HepG2 (cell line): ENCODE data around the gene CACNA1G. TPM values are rescaled to one million over a fixed set of nuclear protein-coding genes. Genes with fewer than 3 reads are reported as not detected.

Source experiments
- ATAC-seq: fragments of 200-7000 bp; cut with Tn5 transposase; 3 replicates; pipeline ENCODE4 v1.9.1; 2020; ENCODE audit warnings: mild to moderate bottlenecking, moderate library complexity
- BruUV-seq: library from RNA; stranded (reverse); fragments of 400-500 nt; replicated peaks from 2 replicates; lab custom pipeline; 2021; lab: Mats Ljungman, UMichigan
- CTCF ChIA-PET: fragments of 300-600 bp; formaldehyde crosslinking; extraction: SDS; loops from one replicate; lab custom pipeline; 2021; ENCODE audit warnings: low total read pairs, inconsistent platforms, low intra/inter-chr PET ratio; lab: Yijun Ruan, JAX
- POLR2A ChIA-PET: fragments of 350-600 bp; sonication (Branson Sonifier 250); formaldehyde crosslinking; loops from one replicate; lab custom pipeline; 2020; ENCODE audit warnings: antibody characterized with exemption, inconsistent platforms; lab: Yijun Ruan, JAX
- DNase-seq: peaks from one replicate; pipeline ENCODE4 v3.0.0-alpha.2; 2015; ENCODE audit warnings: low spot score
- FAIRE-seq: peaks from 3 replicates; lab custom pipeline; 2011; peaks lifted over from hg19 to GRCh38; lab: Jason Lieb, UNC
- H2AFZ ChIP-seq: one replicate; pipeline ENCODE4 v1.6.1; 2011; ENCODE audit warnings: low read length, inconsistent platforms
- H3K27ac ChIP-seq: fragments of 300-600 bp; 3 replicates; pipeline ENCODE4 v1.8.0; 2011; ENCODE audit warnings: mixed run types, mild to moderate bottlenecking, mixed read lengths, low read length, inconsistent platforms; ENCODE audit not compliant: insufficient read depth; ENCODE audit errors: extremely low read length
- H3K27me3 ChIP-seq, 2 experiments: fragments of 200-600 bp in 1 of 2; 2 replicates in 1 of 2; 3 replicates in 1 of 2; pipeline versions ENCODE4 v1.6.0 to v1.8.0; 2011; ENCODE audit warnings: low read length in 2 of 2, mild to moderate bottlenecking in 2 of 2, moderate library complexity in 2 of 2, inconsistent platforms in 1 of 2; ENCODE audit not compliant: insufficient read depth in 2 of 2, control insufficient read depth in 1 of 2
- H3K36me3 ChIP-seq, 2 experiments: fragments of 200-600 bp in 1 of 2; replicated peaks in 1 of 2; 2 replicates in 1 of 2; 3 replicates in 1 of 2; pipeline versions ENCODE4 v1.5.1 to v1.8.0; 2011; ENCODE audit warnings: low read length in 2 of 2, inconsistent platforms in 1 of 2; ENCODE audit not compliant: insufficient read depth in 2 of 2, control insufficient read depth in 1 of 2
- H3K4me1 ChIP-seq: 2 replicates; pipeline ENCODE4 v1.5.1; 2012; ENCODE audit warnings: low read length, inconsistent platforms; ENCODE audit not compliant: insufficient read depth
- H3K4me2 ChIP-seq: 2 replicates; pipeline ENCODE4 v1.6.0; 2011; ENCODE audit warnings: low read depth, low read length, inconsistent platforms
- H3K4me3 ChIP-seq, 3 experiments: fragments of 200-600 bp in 1 of 3; sonication (generic), shearing (Covaris generic) in 1 of 3; replicated peaks in 1 of 3; 2 replicates each; pipeline ENCODE4 v1.5.1; 2011 to 2016; ENCODE audit warnings: low read length in 3 of 3, inconsistent platforms in 2 of 3, low read depth in 2 of 3, mild to moderate bottlenecking in 2 of 3, control low read depth in 1 of 3, mixed read lengths in 1 of 3; ENCODE audit not compliant: insufficient read depth in 1 of 3
- H3K79me2 ChIP-seq: one replicate; pipeline ENCODE4 v1.6.1; 2011; ENCODE audit warnings: low read length, inconsistent platforms; ENCODE audit not compliant: insufficient read depth
- H3K9ac ChIP-seq: 2 replicates; pipeline ENCODE4 v1.6.0; 2011; ENCODE audit warnings: mild to moderate bottlenecking, low read depth, low read length, inconsistent platforms; ENCODE audit not compliant: insufficient read depth
- H3K9me3 ChIP-seq: 2 replicates; pipeline ENCODE4 v1.5.1; 2012; ENCODE audit warnings: mild to moderate bottlenecking, low read length
- H4K20me1 ChIP-seq: 2 replicates; pipeline ENCODE4 v1.6.0; 2011; ENCODE audit warnings: inconsistent platforms, mild to moderate bottlenecking, low read length, moderate library complexity; ENCODE audit not compliant: insufficient read depth
- ATF7 ChIP-seq, 2 experiments: fragments of 450-650 bp in 1 of 2; sonication (generic) in 1 of 2; formaldehyde crosslinking in 1 of 2; IDR thresholded peaks; 2 replicates each; pipeline versions ENCODE4 v1.4.0 to v1.6.1; 2016 to 2020; ENCODE audit warnings: antibody characterized with exemption in 1 of 2, mild to moderate bottlenecking in 1 of 2, missing genetic modification reagents in 1 of 2
- FOSL2 ChIP-seq: sonication (generic); formaldehyde crosslinking; IDR thresholded peaks from 2 replicates; pipeline ENCODE4 v1.4.0; 2020; ENCODE audit warnings: missing genetic modification reagents
- HNF1A ChIP-seq, 2 experiments: sonication (generic) in 1 of 2; formaldehyde crosslinking in 1 of 2; IDR thresholded peaks; 2 replicates each; pipeline versions ENCODE4 v1.4.0 to v1.6.1; 2016 to 2020; ENCODE audit warnings: borderline replicate concordance in 1 of 2, low read depth in 1 of 2, mild to moderate bottlenecking in 1 of 2, missing genetic modification reagents in 1 of 2
- HOXD1 ChIP-seq: sonication (generic); formaldehyde crosslinking; IDR thresholded peaks from 2 replicates; pipeline ENCODE4 v1.5.0; 2020; ENCODE audit warnings: missing genetic modification reagents
- KLF15 ChIP-seq: sonication (generic); formaldehyde crosslinking; IDR thresholded peaks from 2 replicates; pipeline ENCODE4 v1.8.1; 2023; ENCODE audit warnings: borderline replicate concordance, mild to moderate bottlenecking, inconsistent platforms, missing genetic modification reagents, mixed read lengths
- ZBTB25 ChIP-seq: IDR thresholded peaks from 2 replicates; pipeline ENCODE4 v1.6.1; 2018; ENCODE audit warnings: missing genetic modification reagents
- ZBTB3 ChIP-seq: sonication (generic); formaldehyde crosslinking; IDR thresholded peaks from 2 replicates; pipeline ENCODE4 v1.4.0; 2020; ENCODE audit warnings: low read depth, mild to moderate bottlenecking, moderate library complexity, missing genetic modification reagents, borderline replicate concordance
- ZFP62 ChIP-seq: sonication (generic); formaldehyde crosslinking; IDR thresholded peaks from 2 replicates; pipeline ENCODE4 v1.4.0; 2020; ENCODE audit warnings: missing genetic modification reagents
- ZNF24 ChIP-seq: fragments of 450-650 bp; IDR thresholded peaks from 2 replicates; pipeline ENCODE4 v1.6.1; 2017; ENCODE audit warnings: antibody characterized with exemption, mild to moderate bottlenecking
- WGBS: methylation state at CpG from one replicate; pipeline ENCODE4 v1.1.6; 2017; ENCODE audit warnings: low lambda C conversion rate; 5-methylcytosine and 5-hydroxymethylcytosine counted together
- in situ Hi-C: cut with HindIII; loops from 2 replicates; pipeline ENCODE4 v1.10.0; 2017; ENCODE audit warnings: low pct_unique_long_range_greater_than_20kb; ENCODE audit not compliant: extremely low pct_ligation_motif_present
- intact Hi-C: fragments of 100-400 bp; cut with micrococcal nuclease; formaldehyde crosslinking; loops from one replicate; pipeline ENCODE4 v1.10.0; 2022; ENCODE audit not compliant: unreplicated experiment
- polyA plus RNA-seq, 8 experiments: library from polyadenylated mRNA; depleted of rRNA in 3 of 8; stranded (reverse) in 7 of 8; unstranded in 1 of 8; fragments of >200 nt; fragmentation: Illumina TruSeq in 4 of 8; extraction: Trizol in 4 of 8; gene quantifications; 2 replicates each; pipeline versions ENCODE4 v1.2.1 to v1.2.3, GENCODE V29; 2011 to 2016; ENCODE audit warnings: low read depth in 4 of 8, missing spikeins in 1 of 8, mixed read lengths in 1 of 8; ENCODE audit not compliant: insufficient read depth in 1 of 8
- total RNA-seq, 5 experiments: library from RNA; depleted of rRNA; stranded (reverse); fragments of >200 nt; fragmentation: Illumina TruSeq; extraction: Trizol; gene quantifications; 2 replicates each; pipeline ENCODE4 v1.2.3, GENCODE V29; 2016; ENCODE audit warnings: low read depth in 1 of 5
- TF ChIP-seq, protein P1 (sequence below): sonication (generic); formaldehyde crosslinking; IDR thresholded peaks from 2 replicates; pipeline ENCODE4 v1.5.0; 2020; ENCODE audit warnings: mild to moderate bottlenecking, missing genetic modification reagents

CACNA1G gene
- total and polyA plus RNA-seq, 2 of the 13 experiments (the other 11 are each of a cell fraction or from before 2014, with no cell fraction given): 0.02 TPM; not detected in 1

DNA sequence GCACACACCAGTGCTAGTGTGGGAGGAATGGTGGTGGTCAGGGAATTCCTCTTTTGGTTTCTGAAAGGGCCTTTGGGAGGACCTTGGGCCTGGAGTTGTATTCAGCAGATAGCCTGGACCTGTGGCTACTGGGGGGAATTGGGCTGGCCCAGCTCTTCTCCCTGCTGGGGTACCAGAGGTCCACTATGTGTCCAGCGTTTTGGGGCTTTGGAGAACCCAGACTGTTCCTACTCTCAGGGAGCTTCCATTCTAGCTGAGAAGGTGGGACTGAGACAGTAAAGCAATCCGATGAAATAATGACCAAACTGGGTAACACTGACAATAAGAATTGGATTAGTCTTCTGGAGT is 25.6 kb upstream of the CACNA1G start:
- BruUV-seq: no TSS peak
- Histone ChIP-seq H3K27ac (no peak overlapping the region), H3K9me3 (no peaks in the 10 kb centered on the region), H3K9ac (no peak overlapping the region), H3K27me3 (peaks cover 5 to 28% of the 10 kb centered on the region in 2 experiments; a peak in 4 of 5 replicates), H3K4me1 (peaks cover 77% of the 10 kb centered on the region), H3K4me2 (no peak overlapping the region), H2AFZ (no peak overlapping the region), H3K36me3 (no peaks in the 10 kb centered on the region), H3K4me3 (no peak overlapping the region), H3K79me2 (no peaks in the 10 kb centered on the region), H4K20me1 (no peaks in the 10 kb centered on the region)
- DNase-seq (no peak), ATAC-seq (no peak), FAIRE-seq (no peak)
- ChIA-PET CTCF (no interaction called here), POLR2A (no interaction called here)
- TF ChIP-seq, protein P1, sequence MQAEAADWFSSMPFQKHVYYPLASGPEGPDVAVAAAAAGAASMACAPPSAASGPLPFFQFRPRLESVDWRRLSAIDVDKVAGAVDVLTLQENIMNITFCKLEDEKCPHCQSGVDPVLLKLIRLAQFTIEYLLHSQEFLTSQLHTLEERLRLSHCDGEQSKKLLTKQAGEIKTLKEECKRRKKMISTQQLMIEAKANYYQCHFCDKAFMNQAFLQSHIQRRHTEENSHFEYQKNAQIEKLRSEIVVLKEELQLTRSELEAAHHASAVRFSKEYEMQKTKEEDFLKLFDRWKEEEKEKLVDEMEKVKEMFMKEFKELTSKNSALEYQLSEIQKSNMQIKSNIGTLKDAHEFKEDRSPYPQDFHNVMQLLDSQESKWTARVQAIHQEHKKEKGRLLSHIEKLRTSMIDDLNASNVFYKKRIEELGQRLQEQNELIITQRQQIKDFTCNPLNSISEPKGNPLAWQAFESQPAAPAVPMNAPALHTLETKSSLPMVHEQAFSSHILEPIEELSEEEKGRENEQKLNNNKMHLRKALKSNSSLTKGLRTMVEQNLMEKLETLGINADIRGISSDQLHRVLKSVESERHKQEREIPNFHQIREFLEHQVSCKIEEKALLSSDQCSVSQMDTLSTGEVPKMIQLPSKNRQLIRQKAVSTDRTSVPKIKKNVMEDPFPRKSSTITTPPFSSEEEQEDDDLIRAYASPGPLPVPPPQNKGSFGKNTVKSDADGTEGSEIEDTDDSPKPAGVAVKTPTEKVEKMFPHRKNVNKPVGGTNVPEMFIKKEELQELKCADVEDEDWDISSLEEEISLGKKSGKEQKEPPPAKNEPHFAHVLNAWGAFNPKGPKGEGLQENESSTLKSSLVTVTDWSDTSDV: peak; percentile 51; the same call in 1 of the 2 replicates
- no peak for TF ChIP-seq ATF7 (IDR thresholded peaks at IDR 0.05)
- TF ChIP-seq ATF7 (CRISPR knock-in tag; IDR thresholded peaks at IDR 0.05): no peak
- no peak for TF ChIP-seq ZFP62
- TF ChIP-seq ZBTB25 (CRISPR knock-in tag): no peak
- in situ Hi-C loops: no loop called here
- 86% methylated on average over 2 of the region's 2 CpGs for WGBS
- intact Hi-C loops: no loop called here

GRCh38 chr17:50535407-50535806 is 25.1 kb upstream of the CACNA1G start:
- H3K9me3 ChIP-seq: no peaks in the 10 kb centered on the region
- DNase-seq: no peak
- H3K4me1 ChIP-seq: peaks cover 80% of the 10 kb centered on the region
- 95% methylated on average over 7 of the region's 7 CpGs for WGBS
- H3K4me2 ChIP-seq: no peak overlapping the region
- peaks cover 5 to 27% of the 10 kb centered on the region in 2 experiments; a peak in 4 of 5 replicates for H3K27me3 ChIP-seq
- in situ Hi-C loops: no loop called here
- H2AFZ ChIP-seq: no peak overlapping the region
- ATAC-seq: no peak
- ChIA-PET CTCF (no interaction called here), POLR2A (no interaction called here)
- no peaks in the 10 kb centered on the region for H4K20me1 ChIP-seq
- BruUV-seq: no TSS peak
- no peak overlapping the region for H3K4me3 ChIP-seq
- H3K27ac ChIP-seq: no peak overlapping the region
- no peaks in the 10 kb centered on the region for H3K79me2 ChIP-seq
- FAIRE-seq: no peak
- no peak overlapping the region for H3K9ac ChIP-seq
- no peaks in the 10 kb centered on the region for H3K36me3 ChIP-seq
- intact Hi-C loops: no loop called here
- TF ChIP-seq FOSL2 (CRISPR knock-in tag) (no peak), HNF1A (IDR thresholded peaks at IDR 0.05; ENCODE audit: low read depth) (no peak), HNF1A (CRISPR knock-in tag; IDR thresholded peaks at IDR 0.05; ENCODE audit: borderline replicate concordance) (no peak), ZBTB3 (CRISPR knock-in tag) (no peak), HOXD1 (no peak), KLF15 (CRISPR knock-in tag) (no peak), ZNF24 (no peak)
